IMR-90 (cell line): ENCODE data around the gene PTPRO. TPM values are rescaled to one million over a fixed set of nuclear protein-coding genes. Genes with fewer than 3 reads are reported as not detected.
"Not testable (repeated sequence)": the region's sequence is repeated elsewhere in the genome, so short reads cannot be mapped to it uniquely, and the experiment has no call there.

Source experiments
- ATAC-seq: fragments of 200-7000 bp; cut with Tn5 transposase; 2 replicates; pipeline ENCODE4 v1.9.1; 2020; ENCODE audit warnings: low read depth, mild to moderate bottlenecking, moderate library complexity
- BruUV-seq: library from RNA; stranded (reverse); fragments of 400-500 nt; replicated peaks from 2 replicates; lab custom pipeline; 2021; lab: Mats Ljungman, UMichigan
- CTCF ChIA-PET: fragments of 300-600 bp; formaldehyde crosslinking; extraction: SDS; loops from one replicate; lab custom pipeline; 2021; ENCODE audit warnings: antibody characterized with exemption; lab: Yijun Ruan, JAX
- POLR2A ChIA-PET: fragments of 300-600 bp; sonication (Branson Sonifier 250); formaldehyde crosslinking; loops from one replicate; lab custom pipeline; 2022; ENCODE audit warnings: antibody characterized with exemption; ENCODE audit not compliant: unreplicated experiment; lab: Charles Lee
- DNase-seq: peaks from one replicate; pipeline ENCODE4 v3.0.0; 2013
- H2AFZ ChIP-seq: replicated peaks from 2 replicates; pipeline ENCODE3; 2013; ENCODE audit warnings: low read length, mild to moderate bottlenecking; ENCODE audit not compliant: poor library complexity
- H2AK5ac ChIP-seq: 2 replicates; pipeline ENCODE4 v1.6.1; 2013; ENCODE audit warnings: low read depth, low read length, inconsistent platforms
- H2AK9ac ChIP-seq: replicated peaks from 2 replicates; pipeline ENCODE3; 2013; ENCODE audit warnings: mild to moderate bottlenecking, low read depth, low read length, moderate library complexity; ENCODE audit not compliant: poor library complexity
- H2BK120ac ChIP-seq: 2 replicates; pipeline ENCODE4 v1.6.1; 2013; ENCODE audit warnings: low read depth, low read length, inconsistent platforms
- H2BK15ac ChIP-seq: 3 replicates; pipeline ENCODE4 v1.6.1; 2013; ENCODE audit warnings: low read depth, low read length, inconsistent platforms
- H2BK20ac ChIP-seq: 2 replicates; pipeline ENCODE4 v1.6.1; 2013; ENCODE audit warnings: low read depth, mild to moderate bottlenecking, inconsistent platforms, low read length, moderate library complexity
- H2BK5ac ChIP-seq: 2 replicates; pipeline ENCODE4 v1.6.1; 2013; ENCODE audit warnings: mild to moderate bottlenecking, low read depth, low read length, inconsistent platforms; ENCODE audit not compliant: poor library complexity, severe bottlenecking
- H3K14ac ChIP-seq: replicated peaks from 2 replicates; pipeline ENCODE4 v1.6.1; 2013; ENCODE audit warnings: low read depth, low read length, inconsistent platforms
- H3K18ac ChIP-seq: 2 replicates; pipeline ENCODE4 v1.6.1; 2013; ENCODE audit warnings: low read depth, low read length, control low read depth
- H3K23ac ChIP-seq: 2 replicates; pipeline ENCODE4 v1.6.1; 2013; ENCODE audit warnings: low read depth, low read length, inconsistent platforms
- H3K27ac ChIP-seq: 2 replicates; pipeline ENCODE4 v1.5.1; 2013; ENCODE audit warnings: mild to moderate bottlenecking, control low read depth, low read length; ENCODE audit not compliant: insufficient read depth
- H3K27me3 ChIP-seq: 2 replicates; pipeline ENCODE4 v1.6.1; 2013; ENCODE audit warnings: low read length; ENCODE audit not compliant: control insufficient read depth, insufficient read depth
- H3K36me3 ChIP-seq: 2 replicates; pipeline ENCODE4 v1.6.1; 2013; ENCODE audit warnings: low read length, mixed read lengths; ENCODE audit not compliant: control insufficient read depth, insufficient read depth
- H3K4ac ChIP-seq: 2 replicates; pipeline ENCODE4 v1.6.1; 2013; ENCODE audit warnings: low read depth, low read length, inconsistent platforms
- H3K4me1 ChIP-seq: 2 replicates; pipeline ENCODE4 v1.6.1; 2013; ENCODE audit warnings: low read length, mixed read lengths; ENCODE audit not compliant: control insufficient read depth, insufficient read depth
- H3K4me2 ChIP-seq: 2 replicates; pipeline ENCODE4 v1.6.1; 2013; ENCODE audit warnings: low read depth, mild to moderate bottlenecking, control low read depth, low read length, moderate library complexity
- H3K4me3 ChIP-seq: 2 replicates; pipeline ENCODE4 v1.5.1; 2013; ENCODE audit warnings: low read depth, mild to moderate bottlenecking, control low read depth, low read length, moderate library complexity; ENCODE audit not compliant: insufficient read depth
- H3K56ac ChIP-seq: 2 replicates; pipeline ENCODE4 v1.6.1; 2013; ENCODE audit warnings: low read length, inconsistent platforms; ENCODE audit not compliant: insufficient read depth; ENCODE audit errors: extremely low read depth
- H3K79me1 ChIP-seq, 2 experiments: 2 replicates each; pipeline ENCODE4 v1.6.1; 2013; ENCODE audit warnings: low read length in 2 of 2, inconsistent platforms in 1 of 2, low read depth in 1 of 2
- H3K9ac ChIP-seq: 2 replicates; pipeline ENCODE4 v1.6.1; 2013; ENCODE audit warnings: low read depth, low read length, control low read depth
- H3K9me1 ChIP-seq: 2 replicates; pipeline ENCODE4 v1.6.1; 2013; ENCODE audit warnings: low read length, inconsistent platforms; ENCODE audit not compliant: insufficient read depth
- H3K9me3 ChIP-seq: 2 replicates; pipeline ENCODE4 v1.6.1; 2013; ENCODE audit warnings: low read length; ENCODE audit not compliant: control insufficient read depth, insufficient read depth
- H4K20me1 ChIP-seq: 2 replicates; pipeline ENCODE4 v1.6.1; 2013; ENCODE audit warnings: low read length, inconsistent platforms; ENCODE audit not compliant: insufficient read depth
- H4K5ac ChIP-seq: 2 replicates; pipeline ENCODE4 v1.6.1; 2013; ENCODE audit warnings: mild to moderate bottlenecking, low read depth, low read length, control low read depth
- H4K8ac ChIP-seq, 2 experiments: 2 replicates each; pipeline ENCODE4 v1.6.1; 2013; ENCODE audit warnings: low read depth in 2 of 2, low read length in 2 of 2, control low read depth in 1 of 2, inconsistent platforms in 1 of 2
- H4K91ac ChIP-seq: 2 replicates; pipeline ENCODE4 v1.6.1; 2013; ENCODE audit warnings: low read depth, low read length, inconsistent platforms; ENCODE audit not compliant: insufficient read depth
- WGBS, 2 experiments: methylation state at CpG; one replicate each; pipeline versions ENCODE4 v1.1.5 to v1.1.7; 2013; ENCODE audit warnings: missing lambda C conversion rate in 2 of 2; ENCODE audit not compliant: insufficient read length in 1 of 2; ENCODE audit errors: extremely low coverage in 2 of 2; 5-methylcytosine and 5-hydroxymethylcytosine counted together
- dilution Hi-C: fragments of 300-500 bp; cut with HindIII; formaldehyde crosslinking; loops from one replicate; pipeline ENCODE4 v1.14.3; 2018; ENCODE audit warnings: low sequenced_read_pairs; ENCODE audit not compliant: unreplicated experiment
- in situ Hi-C: fragments of 300-500 bp; cut with MboI; formaldehyde crosslinking; loops from 3 replicates; pipeline ENCODE4 v1.14.3; 2019; ENCODE audit warnings: low sequenced_read_pairs, inconsistent platforms, mixed read lengths
- intact Hi-C: fragments of 100-400 bp; cut with micrococcal nuclease; formaldehyde crosslinking; loops from 2 replicates; pipeline ENCODE4 v1.10.0; 2022
- polyA plus RNA-seq, 3 experiments: library from polyadenylated mRNA; depleted of rRNA; stranded (reverse); fragments of >200 nt; gene quantifications; 2 replicates each; pipeline ENCODE4 v1.2.3, GENCODE V29; 2012; ENCODE audit warnings: low replicate concordance in 1 of 3
- total RNA-seq: library from RNA; depleted of rRNA; stranded (reverse); fragments of >200 nt; gene quantifications from 2 replicates; pipeline ENCODE4 v1.2.3, GENCODE V29; 2012

PTPRO gene
- total and polyA plus RNA-seq, 2 of the 4 experiments (the other 2 are of a cell fraction): 0.03 to 0.18 TPM

DNA sequence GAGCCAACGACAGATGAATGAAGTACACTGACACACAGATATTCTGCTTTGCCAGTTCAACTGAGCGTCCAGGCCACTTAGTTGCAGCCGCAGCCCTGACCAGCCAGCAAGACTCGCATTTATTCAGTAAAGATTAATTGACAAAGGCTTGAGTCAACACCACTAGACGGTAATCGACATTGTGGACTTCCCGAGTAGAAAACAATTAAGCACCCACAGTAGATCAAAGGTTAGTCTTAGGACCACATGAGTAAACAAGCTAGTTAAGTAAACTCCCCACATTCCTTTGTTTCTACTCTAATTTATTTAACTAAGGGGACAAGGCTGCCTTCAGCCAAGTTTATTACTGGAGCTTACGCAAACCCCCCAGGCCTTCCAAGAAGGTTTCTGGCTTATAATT is 294.2 kb downstream of the PTPRO start:
- H2BK5ac ChIP-seq, intact Hi-C loops, H4K20me1 ChIP-seq, H3K27ac ChIP-seq, H2BK120ac ChIP-seq, H3K36me3 ChIP-seq, DNase-seq, H2BK15ac ChIP-seq, H3K4ac ChIP-seq, BruUV-seq, H3K23ac ChIP-seq, in situ Hi-C loops, H3K4me1 ChIP-seq, H2AK5ac ChIP-seq, H2AK9ac ChIP-seq, H3K14ac ChIP-seq, H2AFZ ChIP-seq, H4K8ac ChIP-seq, H3K27me3 ChIP-seq, H2BK20ac ChIP-seq, H3K18ac ChIP-seq, H3K56ac ChIP-seq, H3K9ac ChIP-seq, H3K9me3 ChIP-seq, H4K91ac ChIP-seq, H3K9me1 ChIP-seq, H3K4me3 ChIP-seq, H4K5ac ChIP-seq, H3K4me2 ChIP-seq, ATAC-seq, H3K79me1 ChIP-seq: not testable (repeated sequence)
- dilution Hi-C loops: loop anchor here (25.0 kb wide), 1 partner anchor 221 kb away; no protein-coding TSS in a partner anchor
- CTCF ChIA-PET: interaction anchor here (0.6 kb wide), 1 partner anchor 22 kb away, joined by 5 read pairs; no protein-coding TSS in a partner anchor
- WGBS, 2 experiments: 97% methylated on average over 4 of the region's 8 CpGs; no CpG with 5 or more reads in 1 of the 2 experiments
- POLR2A ChIA-PET: interaction anchor here (0.6 kb wide), 1 partner anchor 15 kb away, joined by 4 read pairs; no protein-coding TSS in a partner anchor
